Ectodermal cell (in vitro differentiated cells): ENCODE data around the gene SLC6A16.
A peak's percentile ranks its signal among the peaks of the same experiment; 100 is the strongest.

ENCODE experiments used
- H3K27ac ChIP-seq: 2 replicates; pipeline ENCODE4 v1.7.0; 2013; ENCODE audit warnings: mild to moderate bottlenecking, low read depth, low read length; ENCODE audit not compliant: insufficient read depth, poor library complexity, severe bottlenecking
- H3K27me3 ChIP-seq: 2 replicates; pipeline ENCODE4 v1.7.0; 2013; ENCODE audit warnings: mild to moderate bottlenecking, low read length; ENCODE audit not compliant: insufficient read depth, control insufficient read depth, poor library complexity, severe bottlenecking
- H3K36me3 ChIP-seq: one replicate; pipeline ENCODE4 v1.7.0; 2013; ENCODE audit warnings: low read length; ENCODE audit not compliant: control insufficient read depth, insufficient read depth
- H3K4me1 ChIP-seq: one replicate; pipeline ENCODE4 v1.7.0; 2013; ENCODE audit warnings: low read length; ENCODE audit not compliant: control insufficient read depth, insufficient read depth
- H3K4me3 ChIP-seq: 2 replicates; pipeline ENCODE4 v1.7.0; 2013; ENCODE audit warnings: low read depth, low read length, control low read depth; ENCODE audit not compliant: insufficient read depth
- H3K9me3 ChIP-seq: 2 replicates; pipeline ENCODE4 v1.7.0; 2013; ENCODE audit warnings: mild to moderate bottlenecking, low read length, moderate library complexity; ENCODE audit not compliant: control insufficient read depth
- WGBS, 2 experiments: methylation state at CpG; one replicate each; pipeline ENCODE4 v1.1.7; 2013; ENCODE audit warnings: missing lambda C conversion rate in 2 of 2; 5-methylcytosine and 5-hydroxymethylcytosine counted together

Gene SLC6A16

GRCh38 chr19:49344505-49345423 is 19.8 kb upstream of the SLC6A16 start:
- H3K9me3 ChIP-seq, result no peaks in the 10 kb centered on the region
- H3K4me3 ChIP-seq, result no peak overlapping the region
- H3K36me3 ChIP-seq, result peaks cover 75% of the 10 kb centered on the region
- no peaks in the 10 kb centered on the region for H3K27me3 ChIP-seq
- H3K4me1 ChIP-seq, result peaks cover 6% of the 10 kb centered on the region
- 92 to 93% methylated on average over 11 of the region's 11 CpGs for WGBS, 2 experiments
- H3K27ac ChIP-seq, result no peak overlapping the region

GRCh38 chr19:49343123-49343522 is 18.1 kb upstream of the SLC6A16 start:
- Histone ChIP-seq H3K27ac (no peak overlapping the region), H3K9me3 (no peaks in the 10 kb centered on the region), H3K36me3 (peaks cover 66% of the 10 kb centered on the region), H3K4me1 (peaks cover 11% of the 10 kb centered on the region), H3K4me3 (no peak overlapping the region), H3K27me3 (peaks cover 5% of the 10 kb centered on the region)
- WGBS, 2 experiments, result 87 to 93% methylated on average over 7 of the region's 7 CpGs

GRCh38 chr19:49342291-49342721 is 17.3 kb upstream of the SLC6A16 start:
- Histone ChIP-seq H3K27ac (no peak overlapping the region), H3K4me1 (peaks cover 19% of the 10 kb centered on the region), H3K36me3 (peaks cover 61% of the 10 kb centered on the region), H3K27me3 (peaks cover 11% of the 10 kb centered on the region), H3K9me3 (no peaks in the 10 kb centered on the region), H3K4me3 (no peak overlapping the region)
- 90% methylated on average over 11 of the region's 11 CpGs for WGBS, 2 experiments

- no peak overlapping the region for H3K27ac ChIP-seq
- H3K4me1 ChIP-seq, result peaks cover 19% of the 10 kb centered on the region
- H3K36me3 ChIP-seq, result peaks cover 49% of the 10 kb centered on the region
- WGBS, 2 experiments, result 96 to 97% methylated on average over 11 of the region's 11 CpGs
- no peak overlapping the region for H3K4me3 ChIP-seq
- no peaks in the 10 kb centered on the region for H3K9me3 ChIP-seq
- H3K27me3 ChIP-seq, result peaks cover 11% of the 10 kb centered on the region
These were observed 16.1 kb upstream of the SLC6A16 start for GRCh38 chr19:49340865-49341718.

- Histone ChIP-seq H3K4me1 (peaks cover 19% of the 10 kb centered on the region), H3K27me3 (peaks cover 11% of the 10 kb centered on the region), H3K9me3 (no peaks in the 10 kb centered on the region), H3K4me3 (no peak overlapping the region), H3K36me3 (peaks cover 42% of the 10 kb centered on the region), H3K27ac (no peak overlapping the region)
- WGBS, 2 experiments, result 67 to 68% methylated on average over 33 to 36 of the region's 36 CpGs
These were observed 15.3 kb upstream of the SLC6A16 start for GRCh38 chr19:49340069-49340864.

GRCh38 chr19:49339301-49340068 is 14.5 kb upstream of the SLC6A16 start:
- 11 to 12% methylated on average over 47 of the region's 47 CpGs for WGBS, 2 experiments
- peak overlapping the region; percentile 62 for H3K27ac ChIP-seq
- H3K36me3 ChIP-seq, result peaks cover 34% of the 10 kb centered on the region
- H3K9me3 ChIP-seq, result no peaks in the 10 kb centered on the region
- H3K27me3 ChIP-seq, result peaks cover 11% of the 10 kb centered on the region
- peaks cover 13% of the 10 kb centered on the region for H3K4me1 ChIP-seq
- no peak overlapping the region for H3K4me3 ChIP-seq

- Histone ChIP-seq H3K27me3 (peaks cover 11% of the 10 kb centered on the region), H3K4me3 (peak overlapping the region; percentile 11), H3K4me1 (peaks cover 13% of the 10 kb centered on the region), H3K9me3 (no peaks in the 10 kb centered on the region), H3K36me3 (peaks cover 29% of the 10 kb centered on the region), H3K27ac (peak overlapping the region; percentile 22)
- WGBS, 2 experiments, result 3% methylated on average over 30 of the region's 30 CpGs
These were observed 13.8 kb upstream of the SLC6A16 start for GRCh38 chr19:49338691-49339300.

GRCh38 chr19:49338023-49338677 is 13.2 kb upstream of the SLC6A16 start:
- peaks cover 13% of the 10 kb centered on the region for H3K4me1 ChIP-seq
- 6% methylated on average over 34 of the region's 34 CpGs for WGBS, 2 experiments
- peak overlapping the region; percentile 11 for H3K4me3 ChIP-seq
- peaks cover 11% of the 10 kb centered on the region for H3K27me3 ChIP-seq
- H3K36me3 ChIP-seq, result peaks cover 24% of the 10 kb centered on the region
- no peaks in the 10 kb centered on the region for H3K9me3 ChIP-seq
- H3K27ac ChIP-seq, result no peak overlapping the region
